Endodermal cell (in vitro differentiated cells): ENCODE measurements around the gene ZSCAN31. TPM values are rescaled to one million over a fixed set of nuclear protein-coding genes. Genes with fewer than 3 reads are reported as not detected.

Experiments used
- DNase-seq: peaks from one replicate; pipeline ENCODE4 v3.0.0-alpha.2; 2017
- H3K27ac ChIP-seq: 2 replicates; pipeline ENCODE4 v1.5.1; 2013; ENCODE audit warnings: mild to moderate bottlenecking, low read depth, low read length, moderate library complexity
- H3K27me3 ChIP-seq: 2 replicates; pipeline ENCODE4 v1.6.1; 2013; ENCODE audit warnings: mild to moderate bottlenecking, low read length, moderate library complexity; ENCODE audit not compliant: insufficient read depth, control insufficient read depth, poor library complexity, severe bottlenecking
- H3K36me3 ChIP-seq: 2 replicates; pipeline ENCODE4 v1.7.0; 2013; ENCODE audit warnings: mild to moderate bottlenecking, low read length, moderate library complexity; ENCODE audit not compliant: control insufficient read depth, insufficient read depth
- H3K4me1 ChIP-seq: one replicate; pipeline ENCODE4 v1.7.0; 2013; ENCODE audit warnings: low read length; ENCODE audit not compliant: control insufficient read depth, insufficient read depth
- H3K4me3 ChIP-seq: 2 replicates; pipeline ENCODE4 v1.5.1; 2013; ENCODE audit warnings: mild to moderate bottlenecking, low read length, moderate library complexity
- H3K9ac ChIP-seq: 2 replicates; pipeline ENCODE4 v1.6.1; 2013; ENCODE audit warnings: mild to moderate bottlenecking, low read length, moderate library complexity; ENCODE audit not compliant: poor library complexity, severe bottlenecking; ENCODE audit errors: extremely low read depth
- H3K9me3 ChIP-seq: 2 replicates; pipeline ENCODE4 v1.6.1; 2013; ENCODE audit warnings: mild to moderate bottlenecking, low read length, moderate library complexity; ENCODE audit not compliant: control insufficient read depth
- H3K27ac Mint-ChIP-seq: 2 replicates; pipeline ENCODE4 v1.8.0; 2020; ENCODE audit warnings: mixed read lengths
- H3K27me3 Mint-ChIP-seq: 2 replicates; pipeline ENCODE4 v1.8.0; 2021; ENCODE audit warnings: mild to moderate bottlenecking, mixed read lengths; ENCODE audit not compliant: insufficient read depth
- H3K36me3 Mint-ChIP-seq: 2 replicates; pipeline ENCODE4 v1.8.0; 2020; ENCODE audit warnings: low read depth, mixed read lengths
- H3K4me1 Mint-ChIP-seq: 2 replicates; pipeline ENCODE4 v1.8.0; 2020; ENCODE audit warnings: mixed read lengths
- H3K4me3 Mint-ChIP-seq: 2 replicates; pipeline ENCODE4 v1.8.0; 2020; ENCODE audit warnings: mild to moderate bottlenecking, moderate library complexity, mixed read lengths
- H3K9me3 Mint-ChIP-seq: 2 replicates; pipeline ENCODE4 v1.8.0; 2020; ENCODE audit warnings: mild to moderate bottlenecking, mixed read lengths
- CTCF ChIP-seq: fragments of 200-600 bp; sonication (generic); conservative IDR thresholded peaks from 2 replicates; pipeline ENCODE4 v1.5.0; 2021; ENCODE audit warnings: antibody characterized with exemption, mild to moderate bottlenecking
- WGBS, 2 experiments: methylation state at CpG; one replicate each; pipeline versions ENCODE4 v1.1.5 to v1.1.7; 2013; ENCODE audit warnings: missing lambda C conversion rate in 2 of 2, mixed read lengths in 1 of 2; ENCODE audit not compliant: insufficient coverage in 1 of 2, insufficient read length in 1 of 2; 5-methylcytosine and 5-hydroxymethylcytosine counted together
- total RNA-seq, 2 donors: library from RNA; stranded (reverse); fragmentation: NEBNext Ultra II Directional in 1 of 2; extraction: Animal tissue kit (Norgen Biotek cat#: 25700) in 1 of 2; gene quantifications; 2 replicates in 1 of 2; 3 replicates in 1 of 2; pipeline ENCODE4 v1.2.1, GENCODE V29; 2021

Gene ZSCAN31
- total RNA-seq, 2 donors from 2014 or later, result 1.7 to 4.7 TPM

- Mint-ChIP-seq H3K36me3 (peaks cover 12% of the 10 kb centered on the region), H3K27ac (no peak overlapping the region), H3K4me1 (no peaks in the 10 kb centered on the region), H3K27me3 (no peaks in the 10 kb centered on the region), H3K9me3 (peaks cover 5% of the 10 kb centered on the region), H3K4me3 (no peak overlapping the region)
- H3K36me3 ChIP-seq, result peaks cover 19% of the 10 kb centered on the region
- no peak overlapping the region for H3K9ac ChIP-seq
- no peaks in the 10 kb centered on the region for H3K27me3 ChIP-seq
- H3K4me1 ChIP-seq, result no peaks in the 10 kb centered on the region
- WGBS, 2 experiments, result 83% methylated on average over 1 of the region's 1 CpG; no CpG with 5 or more reads in 1 of the 2 experiments
- TF ChIP-seq CTCF, result no peak
- peaks cover 7% of the 10 kb centered on the region for H3K9me3 ChIP-seq
- H3K27ac ChIP-seq, result no peak overlapping the region
- DNase-seq, result no peak
- no peak overlapping the region for H3K4me3 ChIP-seq
Observed at GRCh38 chr6:28373925-28374324, 38.0 kb upstream of the ZSCAN31 start.

GRCh38 chr6:28371706-28372451 lies 35.9 kb upstream of the ZSCAN31 start:
- Histone ChIP-seq H3K9ac (no peak overlapping the region), H3K27ac (no peak overlapping the region), H3K36me3 (peaks cover 3% of the 10 kb centered on the region), H3K9me3 (no peaks in the 10 kb centered on the region), H3K27me3 (no peaks in the 10 kb centered on the region), H3K4me3 (no peak overlapping the region), H3K4me1 (no peaks in the 10 kb centered on the region)
- peaks cover 14% of the 10 kb centered on the region for H3K36me3 Mint-ChIP-seq
- no peak overlapping the region for H3K27ac Mint-ChIP-seq
- 91 to 94% methylated on average over 5 to 9 of the region's 9 CpGs for WGBS, 2 experiments
- no peaks in the 10 kb centered on the region for H3K27me3 Mint-ChIP-seq
- no peak overlapping the region for H3K4me3 Mint-ChIP-seq
- H3K9me3 Mint-ChIP-seq, result no peaks in the 10 kb centered on the region
- no peak for DNase-seq
- TF ChIP-seq CTCF, result no peak
- H3K4me1 Mint-ChIP-seq, result no peaks in the 10 kb centered on the region

DNA sequence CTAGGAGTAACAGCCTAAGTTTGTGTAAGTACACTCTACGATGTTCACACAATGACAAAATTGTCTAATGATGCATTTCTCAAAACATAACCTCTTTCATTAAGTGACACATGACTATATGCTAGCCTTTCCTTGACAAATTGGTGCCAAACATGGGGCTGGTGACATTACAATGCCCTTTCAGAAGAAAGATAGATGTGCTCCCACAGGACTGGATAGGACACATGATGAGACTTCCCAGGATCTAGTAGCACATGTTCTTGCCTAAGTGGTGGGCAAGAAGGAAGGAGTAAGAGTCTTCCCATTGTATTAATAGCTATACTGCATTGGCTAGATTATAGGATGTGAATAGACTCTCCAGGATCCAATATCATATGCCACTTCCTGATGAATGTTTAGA lies 35.3 kb upstream of the ZSCAN31 start:
- Histone ChIP-seq H3K4me3 (no peak overlapping the region), H3K9me3 (no peaks in the 10 kb centered on the region), H3K27ac (no peak overlapping the region), H3K4me1 (no peaks in the 10 kb centered on the region), H3K36me3 (peaks cover 9% of the 10 kb centered on the region), H3K27me3 (no peaks in the 10 kb centered on the region), H3K9ac (no peak overlapping the region)
- DNase-seq, result no peak
- no peak for TF ChIP-seq CTCF
- H3K27me3 Mint-ChIP-seq, result no peaks in the 10 kb centered on the region
- H3K36me3 Mint-ChIP-seq, result peaks cover 19% of the 10 kb centered on the region
- 83 to 93% methylated on average over 1 of the region's 1 CpG for WGBS, 2 experiments
- H3K9me3 Mint-ChIP-seq, result no peaks in the 10 kb centered on the region
- no peaks in the 10 kb centered on the region for H3K4me1 Mint-ChIP-seq
- no peak overlapping the region for H3K4me3 Mint-ChIP-seq
- H3K27ac Mint-ChIP-seq, result no peak overlapping the region
